HG02588 (cell line): Measurements from ENCODE around the gene SPEM2.

Source experiments
- ATAC-seq: cut with Tn5 transposase; IDR thresholded peaks from one replicate; pipeline ENCODE4 v1.9.1; 2021; ENCODE audit warnings: mild to moderate bottlenecking, moderate library complexity; ENCODE audit not compliant: unreplicated experiment

The SPEM2 gene

DNA sequence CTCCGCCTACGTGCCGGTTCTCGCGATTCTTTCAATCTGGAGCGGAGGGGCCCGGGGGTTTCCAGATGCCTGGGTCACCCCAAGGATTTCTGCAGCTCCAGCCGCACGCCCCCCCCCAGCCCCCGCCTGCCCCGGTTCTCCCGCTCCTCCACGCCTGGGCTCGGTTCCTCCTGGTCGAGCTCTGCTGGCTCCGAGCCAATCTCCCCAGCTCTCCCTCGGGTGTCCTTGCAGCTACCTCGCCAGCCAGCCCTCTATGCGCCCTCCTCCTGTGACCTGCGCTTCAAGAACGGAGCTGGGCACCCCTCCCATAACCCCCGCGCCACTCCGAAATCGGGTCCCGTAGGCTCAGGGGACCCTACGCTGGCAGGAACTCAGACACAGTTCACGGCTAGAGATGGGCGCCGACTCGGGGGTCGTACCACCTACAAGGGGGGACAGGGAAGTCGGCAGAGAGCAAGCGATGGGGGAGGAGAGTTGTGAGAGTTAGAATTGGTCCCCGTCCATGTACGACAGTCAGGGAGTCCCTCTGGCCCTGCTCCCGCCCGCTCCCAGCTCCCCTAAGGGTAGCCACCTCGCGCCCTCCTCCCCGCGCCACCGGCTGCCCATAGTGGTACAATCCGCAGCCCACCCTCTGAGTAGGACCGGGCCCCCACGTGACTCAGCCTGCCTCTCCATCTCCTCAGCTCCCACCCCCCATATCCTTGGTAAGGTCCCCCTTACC lies 14.9 kb downstream of the SPEM2 start:
- ATAC-seq = no peak

DNA sequence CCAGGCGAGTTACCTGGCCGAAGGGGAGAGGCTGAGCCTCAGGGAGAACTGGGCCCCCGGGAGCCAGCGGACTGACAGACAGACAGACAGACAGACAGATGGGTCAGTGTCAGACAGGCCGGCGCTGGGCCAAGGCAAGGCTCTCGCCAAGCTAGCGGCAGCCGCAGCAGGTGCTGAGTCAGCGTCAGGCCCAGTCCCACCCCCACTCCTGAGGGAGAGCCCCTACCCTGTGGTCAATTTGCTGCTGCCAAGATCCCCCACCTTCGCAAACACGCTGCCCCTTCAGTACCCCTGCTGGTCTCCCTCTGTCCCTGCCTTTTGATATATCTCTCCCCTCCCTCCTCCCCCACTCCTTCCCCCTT lies 15.4 kb downstream of the SPEM2 start:
- no peak for ATAC-seq

DNA sequence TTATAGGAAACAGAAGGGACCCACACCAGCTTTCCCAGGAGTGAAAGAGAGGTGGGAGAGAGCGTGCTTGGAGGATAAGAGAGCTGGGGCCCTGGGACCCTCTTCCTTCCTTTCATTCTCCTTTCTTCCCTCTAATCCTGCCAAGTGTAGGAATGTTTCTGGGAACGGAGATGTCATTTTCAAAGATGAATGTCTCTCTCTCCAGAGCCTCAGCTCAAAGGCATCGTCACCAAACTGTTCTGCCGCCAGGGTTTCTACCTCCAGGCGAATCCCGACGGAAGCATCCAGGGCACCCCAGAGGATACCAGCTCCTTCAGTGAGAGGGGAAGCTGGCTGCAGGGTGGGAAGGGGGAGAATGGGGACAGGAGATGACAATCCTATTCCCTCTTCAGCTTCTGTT lies 15.8 kb downstream of the SPEM2 start:
- ATAC-seq = no peak

DNA sequence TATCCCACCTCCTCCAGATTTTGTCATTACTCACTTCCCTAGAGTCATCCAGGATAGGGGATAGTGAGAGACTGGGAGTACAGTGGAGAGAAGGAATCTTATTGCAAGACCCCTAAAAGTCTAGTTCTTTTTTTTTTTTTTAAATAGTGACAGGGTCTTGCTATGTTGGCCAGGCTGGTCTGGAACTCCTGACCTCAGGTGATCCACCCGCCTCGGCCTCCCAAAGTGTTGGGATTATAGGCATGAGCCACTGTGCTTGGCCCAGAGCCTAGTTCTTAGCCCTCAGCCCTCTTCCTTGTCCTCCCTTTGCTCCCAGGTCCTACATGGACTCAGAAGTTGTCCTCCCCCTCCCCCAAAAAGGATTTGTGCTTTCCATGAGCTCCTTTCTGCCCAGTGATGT lies 16.7 kb downstream of the SPEM2 start:
- no peak for ATAC-seq

DNA sequence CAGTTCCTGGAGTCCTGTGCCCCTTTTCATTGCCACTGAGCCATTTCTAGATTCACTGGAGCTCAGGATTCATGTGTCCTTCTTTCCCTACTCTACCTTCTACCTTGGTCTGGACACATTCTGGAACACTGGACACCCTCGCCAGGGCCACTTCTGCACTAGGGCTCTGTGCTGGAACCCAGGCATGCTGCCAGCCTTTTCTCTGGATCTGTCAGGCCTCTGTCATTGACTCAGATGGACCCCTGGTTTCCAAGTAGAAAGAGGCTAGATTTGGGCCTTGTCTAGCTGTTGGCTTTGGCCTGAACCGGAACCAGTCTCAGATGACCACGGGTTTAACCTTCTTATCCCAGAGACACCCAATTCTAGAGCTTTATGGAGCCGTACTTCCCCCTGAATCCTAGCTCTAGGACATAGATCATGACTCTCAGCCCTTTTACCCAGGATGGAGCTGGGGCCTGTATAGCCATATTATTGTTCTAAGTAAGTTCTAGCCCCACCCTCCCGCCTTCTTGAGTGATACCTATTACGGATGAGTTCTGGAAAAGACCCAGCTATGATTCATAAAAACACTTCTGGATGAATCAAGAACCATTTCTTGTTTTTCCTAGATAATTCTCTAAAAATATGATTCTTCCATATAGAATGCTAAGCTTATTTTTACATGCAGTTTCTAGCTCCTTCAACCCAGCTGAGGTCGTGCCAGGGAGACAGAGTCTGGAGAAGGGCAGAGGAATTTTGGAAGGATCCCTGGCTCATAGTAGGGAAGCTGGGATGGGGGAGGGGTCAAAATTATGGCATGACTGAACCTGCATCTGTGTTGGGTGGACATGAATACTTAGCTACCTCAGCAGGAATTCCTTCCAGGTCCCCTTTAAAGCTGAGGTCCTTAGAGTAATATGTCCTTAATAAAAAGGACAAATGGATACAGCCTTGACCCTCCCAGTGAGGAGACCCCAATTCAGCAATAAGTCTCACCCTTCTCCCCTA lies 18.4 kb downstream of the SPEM2 start:
- ATAC-seq = no peak

DNA sequence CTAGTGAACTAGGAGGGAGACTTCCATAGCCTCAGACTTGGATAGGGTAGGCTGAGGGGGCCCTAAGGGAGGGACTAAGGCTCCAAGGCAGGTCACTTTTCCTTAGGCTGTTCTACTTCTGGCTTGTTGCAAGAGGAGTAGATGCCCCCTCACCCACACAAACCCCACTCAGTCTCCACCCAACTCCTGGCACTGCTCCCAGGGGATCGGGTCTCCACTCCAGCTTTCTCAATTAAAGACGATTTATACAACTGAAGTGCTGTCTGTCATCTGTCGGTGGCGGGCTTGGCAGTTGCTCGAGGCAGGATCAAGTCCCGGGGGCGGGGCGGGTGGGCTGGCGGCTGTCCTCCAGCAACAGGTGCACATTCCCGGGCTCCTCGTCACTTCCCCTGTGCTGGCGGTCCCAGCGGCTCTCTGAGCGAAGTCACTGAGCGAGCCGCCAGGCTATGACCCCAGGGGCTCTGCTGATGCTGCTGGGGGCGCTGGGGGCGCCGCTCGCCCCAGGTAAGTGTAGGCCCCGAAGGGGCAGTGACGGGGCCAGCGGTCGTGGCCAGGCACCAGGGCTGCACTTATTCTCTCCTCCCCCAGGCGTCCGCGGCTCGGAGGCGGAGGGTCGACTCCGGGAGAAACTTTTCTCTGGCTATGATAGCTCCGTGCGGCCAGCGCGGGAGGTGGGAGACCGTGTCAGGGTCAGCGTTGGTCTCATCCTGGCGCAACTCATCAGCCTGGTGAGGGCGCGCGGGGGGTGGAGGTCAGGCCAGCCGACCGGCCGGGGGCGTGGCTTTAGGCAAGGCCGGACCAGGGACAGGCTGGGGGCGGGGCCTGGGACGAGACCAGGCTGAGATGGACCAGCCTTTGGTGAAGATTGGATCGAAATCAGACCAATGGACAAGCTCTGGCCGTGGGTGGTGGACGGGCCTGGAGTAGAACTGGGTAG lies 19.5 kb downstream of the SPEM2 start, which contains the start of gene CHRNB1:
Gene CHRNB1, plus strand, starts transcription at position 380 of the 937 bp plus-strand sequence. Its CDS starts 67 bp downstream, at position 447.
- ATAC-seq = no peak

DNA sequence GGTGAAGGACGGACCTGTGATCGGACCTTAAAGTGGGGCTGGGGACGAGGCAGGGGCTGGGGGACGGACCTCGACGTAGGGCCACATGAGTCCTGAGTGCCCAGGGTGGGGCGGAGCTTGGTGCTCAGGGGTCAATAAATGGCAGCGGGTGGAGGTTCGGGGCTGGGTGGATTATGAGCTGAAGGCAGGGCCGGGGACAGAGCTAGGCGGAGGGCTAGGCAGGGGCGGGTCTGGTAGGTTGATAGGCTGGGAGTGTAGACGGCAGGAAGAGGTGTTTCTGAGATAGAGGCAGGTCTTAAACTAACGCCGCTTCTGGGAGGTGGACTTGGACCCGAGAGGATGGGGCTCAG lies 20.2 kb downstream of the SPEM2 start:
- no peak for ATAC-seq

DNA sequence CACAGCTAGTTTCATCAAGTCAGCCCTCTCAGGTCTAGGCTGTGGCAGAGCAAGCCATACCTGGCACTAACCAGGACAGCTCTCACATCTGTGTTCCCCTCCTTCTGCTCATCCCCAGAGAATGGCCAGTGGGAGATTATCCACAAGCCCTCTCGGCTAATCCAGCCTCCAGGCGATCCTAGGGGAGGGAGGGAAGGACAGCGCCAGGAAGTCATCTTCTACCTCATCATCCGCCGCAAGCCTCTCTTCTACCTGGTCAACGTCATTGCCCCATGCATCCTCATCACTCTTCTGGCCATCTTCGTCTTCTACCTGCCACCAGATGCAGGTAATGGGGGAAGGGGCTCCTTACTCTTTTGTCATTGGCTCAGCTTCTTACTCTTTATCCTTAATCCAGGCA lies 23.0 kb downstream of the SPEM2 start:
- ATAC-seq = no peak

DNA sequence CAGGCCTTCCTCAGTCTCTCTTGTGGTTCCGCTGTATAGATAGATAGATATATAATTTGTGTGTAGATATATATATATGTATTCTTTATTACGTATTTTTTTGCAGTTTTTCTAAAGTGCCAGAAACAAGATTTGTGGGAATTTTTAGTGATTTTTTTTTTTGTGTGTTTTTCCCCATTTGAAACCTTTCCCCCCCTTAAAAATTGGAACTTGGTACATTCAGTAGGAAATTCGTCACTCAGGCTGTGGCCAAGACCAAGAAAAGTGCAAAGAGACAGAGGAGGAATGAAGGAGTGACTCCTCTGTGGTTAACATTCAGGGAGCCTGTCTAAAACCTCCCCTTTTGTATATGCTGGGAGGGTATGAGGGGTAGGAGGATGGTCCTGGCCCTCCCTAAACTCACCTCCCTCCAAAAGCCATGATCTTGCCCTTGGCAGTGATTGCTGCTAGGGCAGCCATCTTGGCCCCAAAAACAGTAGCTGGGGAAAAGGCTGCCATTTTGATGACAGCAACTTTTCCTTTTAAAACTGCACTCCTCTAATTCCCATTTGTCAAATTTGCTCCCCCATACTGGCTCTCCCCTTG lies 34.6 kb downstream of the SPEM2 start:
- no peak for ATAC-seq

DNA sequence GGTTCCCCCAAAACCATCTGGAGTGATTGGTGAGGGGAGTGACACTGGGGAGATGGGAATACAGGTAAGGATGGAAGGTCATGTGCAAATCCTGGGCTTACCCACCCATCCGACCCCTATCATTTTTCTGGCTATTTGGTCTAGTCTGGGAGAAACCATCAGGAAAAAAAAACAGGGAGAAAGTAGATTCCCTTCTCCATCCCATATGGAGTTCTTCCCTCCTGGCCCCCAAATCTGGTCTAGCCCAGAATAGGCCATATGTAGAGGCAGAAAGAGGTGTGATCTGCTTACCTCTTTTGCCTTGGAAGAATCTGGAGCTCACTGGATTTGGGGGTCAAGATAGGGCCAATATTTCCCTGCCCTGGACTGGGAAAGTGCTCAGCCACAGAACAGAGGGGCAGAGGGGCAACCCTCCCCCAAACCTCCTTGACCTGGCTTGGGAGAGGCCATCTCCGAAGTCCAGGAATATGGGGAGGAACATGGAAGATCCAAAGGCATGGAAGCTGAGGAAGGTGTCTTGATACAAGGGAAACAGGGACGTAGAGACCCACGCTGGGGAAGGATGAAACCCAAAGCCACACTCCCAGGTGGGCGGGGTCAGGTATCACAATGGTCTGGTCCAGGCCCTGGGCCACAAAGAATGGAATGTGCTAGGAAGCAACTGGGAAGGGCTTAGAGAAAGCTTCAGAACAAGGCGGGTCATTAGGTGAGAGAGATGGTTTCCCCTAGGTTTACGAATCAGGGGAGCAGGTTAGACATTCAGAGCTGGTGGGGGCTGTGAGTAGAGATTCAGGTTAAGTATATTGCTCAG lies 35.6 kb downstream of the SPEM2 start:
- no peak for ATAC-seq

DNA sequence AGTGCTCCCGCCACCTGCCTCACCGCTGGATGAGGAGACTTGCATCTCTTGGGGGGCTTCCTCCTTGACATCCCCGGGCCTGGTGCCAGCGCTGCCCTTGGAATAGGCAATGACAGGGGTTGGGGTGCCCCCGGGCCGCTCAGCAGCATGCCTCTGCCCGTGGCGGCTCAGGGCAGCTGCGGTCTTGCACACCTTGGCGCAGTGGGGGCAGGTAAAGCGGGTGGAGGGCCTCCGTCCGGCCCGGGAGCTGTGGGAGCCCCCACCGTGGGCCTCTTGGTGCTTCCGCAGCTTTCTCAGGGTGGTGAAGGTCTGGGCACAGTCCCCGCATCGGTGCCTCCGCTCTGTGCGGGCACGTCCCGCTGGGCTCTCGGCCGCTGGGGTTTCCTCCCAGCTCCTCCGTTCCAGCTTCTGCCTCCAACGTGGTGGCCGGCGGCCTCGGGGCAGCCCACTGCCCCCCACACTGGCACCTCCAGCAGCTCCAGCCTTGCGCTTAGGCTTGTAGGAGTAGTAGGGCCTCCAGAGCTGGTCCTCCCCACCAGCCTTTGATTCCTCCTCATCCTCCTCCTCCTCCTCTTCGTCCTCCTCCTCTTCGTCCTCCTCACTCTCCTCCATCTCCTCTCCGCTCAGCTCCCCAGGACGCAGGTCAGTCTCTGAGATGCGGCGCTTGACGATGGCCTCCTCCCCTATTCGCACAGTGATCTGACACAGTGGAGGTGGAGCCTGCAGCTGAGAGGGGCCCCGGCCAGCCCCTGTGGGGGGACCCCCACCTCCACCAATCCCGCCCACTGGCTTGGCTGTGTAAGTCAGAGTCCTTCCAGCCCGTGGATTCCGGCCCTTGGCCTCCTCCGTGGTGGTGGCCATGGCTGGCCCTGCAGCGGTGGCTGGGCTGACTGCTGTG lies 37.3 kb downstream of the SPEM2 start:
- no peak for ATAC-seq

DNA sequence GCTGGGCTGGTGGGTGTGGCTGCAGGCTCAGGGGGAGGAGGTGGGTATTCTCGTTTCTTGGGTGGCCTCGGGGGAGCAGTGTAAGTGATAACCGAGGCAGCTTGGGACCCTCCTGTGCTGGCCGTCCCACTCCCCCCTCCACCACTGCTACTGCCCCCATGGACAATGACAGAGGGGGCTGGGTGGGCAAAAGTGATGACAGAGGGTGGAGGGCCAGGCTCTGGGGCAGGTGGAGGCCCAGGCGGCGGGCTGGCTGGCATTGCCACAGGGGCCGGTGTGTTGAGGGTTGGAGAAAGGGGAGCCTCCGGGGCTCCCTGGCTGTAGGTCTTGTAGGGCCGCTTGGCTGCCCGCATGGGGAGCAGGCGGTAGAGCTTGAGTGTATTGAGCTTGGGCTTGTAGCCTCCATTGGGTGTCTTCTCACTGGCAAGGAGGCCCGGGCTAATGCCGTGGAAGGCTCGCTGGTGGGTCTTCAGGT lies 38.0 kb downstream of the SPEM2 start:
- ATAC-seq = no peak

DNA sequence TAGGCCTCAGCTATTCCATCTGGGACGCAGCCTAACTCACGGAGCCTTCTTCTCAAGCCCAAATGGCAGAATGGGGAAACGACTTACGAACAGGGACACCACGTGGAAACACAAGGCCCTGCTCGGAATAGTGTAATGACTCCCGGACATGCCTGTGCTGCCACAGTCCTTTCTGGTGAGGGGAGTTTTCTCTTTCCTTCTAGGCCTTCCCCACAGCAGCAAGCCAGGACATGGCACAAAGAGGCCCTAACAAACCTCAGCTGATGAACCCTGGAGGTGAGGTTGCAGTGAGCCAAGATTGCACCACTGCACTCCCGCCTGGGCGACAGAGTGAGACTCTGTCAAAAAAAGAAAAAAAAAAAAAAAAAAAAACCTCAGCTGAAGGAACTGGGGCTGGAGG lies 38.7 kb downstream of the SPEM2 start:
- no peak for ATAC-seq

DNA sequence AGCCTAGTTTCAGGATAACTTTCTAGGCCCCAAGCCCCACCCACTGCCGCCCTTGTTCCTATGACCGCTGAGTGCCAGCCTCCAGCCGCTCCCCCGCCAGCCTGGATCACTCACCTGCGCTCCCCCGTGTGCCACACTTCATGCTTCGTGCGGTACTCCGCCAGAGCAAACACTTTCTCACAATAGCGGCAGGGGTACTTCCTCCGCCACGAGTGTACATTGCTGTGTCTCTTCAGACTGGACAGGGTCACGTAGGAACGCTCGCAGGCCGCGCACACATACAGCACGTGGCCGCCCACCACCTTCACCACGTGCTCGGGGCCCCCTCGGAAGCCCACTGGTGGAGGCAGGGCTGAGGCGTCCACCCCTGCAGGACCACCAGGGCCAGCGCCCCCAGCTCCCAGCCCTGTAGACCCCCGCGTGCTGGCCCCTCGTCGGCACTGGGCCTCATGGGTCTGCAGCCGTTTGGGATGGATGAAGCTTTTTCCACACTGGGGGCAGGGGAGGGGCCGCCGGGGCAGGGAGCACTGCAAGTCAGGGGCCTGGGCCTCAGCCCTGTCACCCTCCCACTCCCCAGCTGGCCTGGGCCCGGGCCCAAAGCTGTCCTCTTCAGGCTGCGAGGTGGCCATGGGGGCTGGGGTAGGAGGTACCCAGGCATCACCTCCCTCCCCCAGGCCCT lies 40.3 kb downstream of the SPEM2 start:
- no peak for ATAC-seq

DNA sequence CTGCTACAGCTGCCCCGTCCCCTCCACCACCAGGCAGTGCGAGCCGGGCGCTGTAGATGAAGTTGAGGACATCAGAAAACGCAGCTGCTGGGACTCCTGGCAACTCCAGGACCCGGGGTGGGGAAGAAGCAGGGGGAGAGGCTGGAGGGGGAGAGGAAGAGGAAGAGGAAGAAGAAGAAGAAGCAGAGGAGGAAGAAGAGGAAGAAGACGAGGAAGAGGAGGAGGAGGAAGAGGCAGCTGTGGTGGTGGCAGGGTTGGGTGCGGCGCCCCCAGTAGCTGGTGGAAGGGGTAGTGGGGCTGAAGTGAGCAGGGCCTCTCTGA lies 40.9 kb downstream of the SPEM2 start:
- ATAC-seq = no peak

DNA sequence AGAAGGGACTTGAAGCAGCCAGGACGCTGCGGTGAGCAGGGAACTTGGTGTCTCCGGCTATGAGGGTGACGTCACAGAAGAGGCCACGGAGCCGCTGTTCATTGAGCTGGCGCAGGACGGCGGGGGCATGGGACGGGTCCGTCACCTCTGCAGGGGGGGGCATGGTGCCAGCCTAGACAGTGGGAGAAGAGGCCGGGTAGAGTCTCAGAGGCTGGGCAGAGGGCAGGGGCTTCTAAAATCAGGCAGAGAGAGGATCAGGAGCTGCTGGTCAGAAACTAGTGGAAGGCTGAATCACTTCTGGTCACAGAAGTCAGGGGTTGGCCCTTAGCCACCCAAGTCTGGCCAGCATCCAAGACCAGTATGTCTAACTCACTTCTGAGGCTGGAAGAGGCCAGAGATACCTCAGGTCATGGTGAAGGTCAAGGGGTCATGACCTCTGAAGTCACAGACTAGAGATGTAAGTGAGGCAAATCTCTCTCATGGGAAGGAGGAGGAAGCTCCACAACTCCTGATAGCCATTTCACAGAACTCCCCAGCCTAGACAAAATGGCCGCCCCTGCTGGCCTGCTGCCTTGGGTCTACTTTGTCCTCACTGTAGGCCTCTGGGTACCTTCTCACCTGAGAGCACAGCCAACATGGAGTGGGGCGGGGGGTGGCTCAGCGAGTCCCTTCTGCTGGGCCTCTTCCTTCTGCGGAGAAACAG lies 41.4 kb downstream of the SPEM2 start:
- ATAC-seq = no peak

DNA sequence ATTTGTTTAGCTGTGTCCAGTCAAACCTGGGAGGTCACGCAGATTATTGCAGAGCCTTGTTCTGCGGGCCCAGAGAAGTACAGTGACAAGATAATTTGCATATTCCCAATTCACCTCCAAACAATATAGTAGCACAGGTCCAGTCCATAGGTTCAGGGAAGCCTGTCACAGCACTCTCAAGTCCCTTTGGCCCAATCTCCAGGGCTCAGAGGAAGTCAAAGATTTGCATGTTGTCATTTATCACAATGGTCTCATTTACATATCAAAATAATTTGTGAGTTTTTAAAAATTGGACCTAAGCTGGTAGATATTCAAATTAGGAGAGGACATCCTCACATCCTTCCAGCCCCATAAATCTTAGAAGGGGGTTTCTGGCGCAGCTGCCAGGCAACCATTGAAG lies 42.1 kb downstream of the SPEM2 start:
- ATAC-seq = no peak

DNA sequence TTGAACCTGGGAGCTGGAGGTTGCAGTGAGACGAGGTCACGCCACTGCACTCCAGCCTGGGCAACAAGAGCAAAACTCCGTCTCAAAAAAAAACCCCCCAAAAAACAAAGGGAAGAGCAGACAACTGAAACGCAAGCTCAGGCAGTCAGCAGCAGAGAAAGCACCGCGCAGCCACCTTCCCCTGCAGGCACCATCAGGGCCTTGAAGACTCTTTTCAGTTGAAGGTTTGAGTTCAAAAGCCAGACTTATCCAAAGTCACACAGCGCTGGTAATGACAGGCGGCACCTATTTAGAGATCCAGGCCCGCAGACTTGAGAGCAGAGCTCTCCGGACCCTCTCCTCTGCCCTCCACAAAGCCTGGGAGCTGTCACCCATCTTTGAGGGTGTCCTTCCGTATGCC lies 42.9 kb downstream of the SPEM2 start:
- no peak for ATAC-seq
